GM21381 (cell line): Measurements from ENCODE around the gene HMGCS2.
"Not testable (repeated sequence)": the region's sequence is repeated elsewhere in the genome, so short reads cannot be mapped to it uniquely, and the experiment has no call there.

Experiments
- ATAC-seq: cut with Tn5 transposase; IDR thresholded peaks from one replicate; pipeline ENCODE4 v1.9.1; 2021; ENCODE audit warnings: mild to moderate bottlenecking, moderate library complexity; ENCODE audit not compliant: unreplicated experiment

Gene HMGCS2

DNA sequence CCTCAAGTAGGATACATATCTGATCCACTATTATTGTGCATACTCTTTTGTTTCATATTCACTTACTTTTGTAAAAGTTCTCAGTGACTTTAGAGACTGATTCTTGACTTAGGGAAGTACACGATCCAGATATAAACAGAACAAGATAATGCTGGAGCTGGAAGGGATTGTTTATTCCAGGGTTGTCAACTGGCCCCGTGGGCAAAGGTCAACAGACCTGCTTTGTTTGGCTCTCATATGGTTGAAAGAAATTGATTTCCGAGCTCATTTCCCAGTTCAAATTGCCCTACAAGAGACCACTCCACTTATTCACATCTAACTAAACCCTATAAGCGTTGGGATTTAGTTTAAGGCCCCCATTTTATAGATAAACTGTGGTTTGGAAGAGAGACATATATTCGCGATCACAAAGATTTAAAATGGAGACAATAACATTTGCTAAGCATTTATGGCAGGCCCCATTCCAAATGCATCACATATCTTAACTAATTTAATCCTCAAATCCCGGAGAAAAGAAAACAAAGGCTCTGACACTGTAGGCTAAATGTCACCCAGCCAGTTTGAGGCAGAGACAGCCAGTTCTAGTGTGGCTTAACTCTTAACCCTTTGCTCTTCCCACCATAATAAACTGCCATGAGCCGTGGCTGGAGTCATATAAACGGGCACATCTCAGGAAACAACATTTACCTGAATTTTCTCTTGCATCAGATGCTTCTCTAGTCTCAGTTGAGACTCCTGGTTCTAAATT, 21.9 kb upstream of the HMGCS2 start:
- no peak for ATAC-seq

GRCh38 chr1:119787776-119788175, 19.1 kb upstream of the HMGCS2 start:
- no peak for ATAC-seq

DNA sequence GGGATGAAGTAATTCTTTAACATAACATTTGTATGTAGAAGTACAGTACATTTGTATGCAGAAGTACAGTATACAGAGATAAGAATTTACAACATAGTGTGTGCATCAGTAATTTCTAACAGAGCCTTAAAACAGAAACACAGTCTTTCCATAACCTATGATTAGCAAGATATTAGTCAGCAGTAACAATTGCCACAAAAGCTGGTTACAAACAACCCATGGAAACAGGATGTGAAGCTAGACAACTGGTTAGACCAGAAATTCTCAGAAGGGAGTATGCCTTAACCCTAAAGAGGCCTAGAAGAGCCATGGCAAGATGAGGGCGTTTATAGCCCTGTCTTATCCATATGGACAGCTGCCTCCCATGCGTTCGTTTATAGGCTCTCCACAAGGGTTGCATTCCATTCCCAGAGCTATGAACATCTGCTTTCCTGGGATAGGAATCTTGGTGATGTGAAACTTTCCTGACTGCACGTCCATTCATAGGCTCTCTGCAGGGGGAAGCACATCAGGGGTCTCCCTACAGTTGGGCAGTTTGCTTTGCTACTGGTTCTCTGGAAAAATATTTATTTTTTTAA, 17.9 kb upstream of the HMGCS2 start:
- not testable (repeated sequence) for ATAC-seq

DNA sequence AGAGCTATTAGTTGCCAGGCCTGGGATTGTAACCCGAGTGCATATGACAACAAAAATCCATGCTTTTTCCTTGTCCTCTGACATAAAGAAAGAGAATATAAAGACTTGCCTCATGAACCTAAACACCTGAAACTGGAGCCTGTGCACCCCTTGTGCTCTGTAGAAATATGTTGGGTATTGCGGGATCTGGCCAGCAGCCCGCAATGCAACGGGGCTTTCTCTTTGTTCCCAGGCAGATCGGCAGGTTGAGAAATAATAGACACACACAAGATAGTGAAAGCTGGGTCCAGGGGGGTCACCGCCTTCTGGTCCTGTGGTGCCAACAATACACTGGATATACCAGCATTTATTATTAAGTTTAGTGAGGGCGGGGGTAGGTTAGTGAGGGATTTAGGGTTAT, 17.3 kb upstream of the HMGCS2 start:
- ATAC-seq, result not testable (repeated sequence)

DNA sequence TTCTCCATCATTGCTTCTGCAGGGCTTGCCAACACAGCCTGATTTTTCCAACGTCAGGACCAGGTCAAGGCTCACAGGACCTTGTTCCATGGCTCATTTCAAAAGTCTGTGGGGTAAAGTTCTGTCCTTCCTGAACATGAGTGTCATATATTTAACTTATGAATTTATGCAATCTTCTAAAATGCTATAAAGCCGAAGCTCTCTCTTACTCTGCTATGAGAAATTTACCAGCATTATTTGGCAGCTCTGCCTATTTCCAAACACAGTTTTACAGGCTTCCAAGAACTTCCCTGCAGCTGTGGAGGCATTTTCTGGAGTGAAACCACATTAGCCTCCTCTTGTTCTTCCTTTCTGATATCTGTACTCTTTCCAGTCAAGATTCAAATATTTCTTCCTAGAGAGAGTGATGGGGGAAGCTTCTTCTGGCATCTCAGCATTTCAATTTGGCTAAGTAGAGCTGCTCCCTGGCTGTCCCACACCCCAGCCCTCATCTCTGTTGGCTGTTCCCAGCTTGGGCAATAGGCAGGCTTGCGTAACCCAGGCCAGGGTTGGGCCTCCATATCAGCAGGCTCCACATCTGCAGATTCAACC, 15.6 kb upstream of the HMGCS2 start:
- ATAC-seq, result no peak

GRCh38 chr1:119783354-119784185, 14.9 kb upstream of the HMGCS2 start:
- no peak for ATAC-seq

GRCh38 chr1:119782631-119783325, 14.1 kb upstream of the HMGCS2 start:
- ATAC-seq, result no peak

GRCh38 chr1:119781434-119782210, 12.9 kb upstream of the HMGCS2 start:
- no peak for ATAC-seq

DNA sequence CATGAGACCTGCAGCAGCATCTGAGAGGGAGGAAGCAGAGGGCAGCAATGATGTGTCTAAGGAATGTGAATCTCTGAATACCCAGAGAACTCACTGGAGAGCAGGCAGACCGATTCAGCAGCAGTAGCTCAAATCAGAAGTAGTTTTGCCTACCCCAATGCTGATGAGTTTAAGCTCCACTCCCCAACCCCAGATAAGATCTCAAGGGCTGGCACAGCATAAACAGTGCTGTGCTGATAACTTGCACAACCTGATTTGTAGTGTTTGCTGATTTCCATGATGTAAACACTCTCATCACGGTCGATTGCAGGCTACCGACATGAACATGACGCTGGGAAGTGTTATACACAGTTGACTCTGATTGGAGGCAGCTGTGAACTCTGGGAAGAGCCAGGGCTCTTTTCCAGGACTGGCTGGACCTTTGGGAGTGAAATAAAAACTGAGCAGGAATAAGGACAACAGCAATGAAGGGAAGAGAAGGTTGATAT, 11.2 kb upstream of the HMGCS2 start:
- ATAC-seq, result no peak

DNA sequence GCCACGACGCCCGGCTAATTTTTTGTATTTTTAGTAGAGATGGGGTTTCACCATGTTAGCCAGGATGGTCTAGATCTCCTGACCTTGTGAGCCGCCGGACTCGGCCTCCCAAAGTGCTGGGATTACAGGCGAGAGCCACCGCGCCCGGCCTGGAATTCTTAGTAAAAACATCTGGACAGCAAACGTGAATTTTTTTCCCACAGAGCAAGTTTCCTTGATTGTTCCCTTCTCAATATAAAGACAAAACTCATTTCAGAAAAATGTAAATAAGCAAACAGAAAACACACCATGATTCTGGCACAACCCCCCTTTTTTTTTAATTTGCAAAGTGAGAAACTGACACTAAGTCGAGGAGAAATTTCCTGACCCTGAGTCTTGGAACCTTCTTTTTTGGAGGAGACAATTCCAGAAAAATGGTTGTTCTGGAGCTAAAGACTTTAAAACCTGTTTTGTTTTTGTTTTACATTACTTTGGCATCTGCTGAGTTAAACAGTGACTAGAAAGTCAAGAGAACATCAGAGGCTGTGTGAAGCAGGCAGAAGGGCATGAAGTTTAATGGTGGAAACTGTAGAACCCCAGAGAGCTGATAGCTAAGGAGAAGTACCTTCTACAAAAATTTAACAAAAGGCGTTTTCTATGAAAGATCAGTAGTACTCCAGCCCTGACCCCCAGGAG, 10.3 kb upstream of the HMGCS2 start:
- no peak for ATAC-seq

DNA sequence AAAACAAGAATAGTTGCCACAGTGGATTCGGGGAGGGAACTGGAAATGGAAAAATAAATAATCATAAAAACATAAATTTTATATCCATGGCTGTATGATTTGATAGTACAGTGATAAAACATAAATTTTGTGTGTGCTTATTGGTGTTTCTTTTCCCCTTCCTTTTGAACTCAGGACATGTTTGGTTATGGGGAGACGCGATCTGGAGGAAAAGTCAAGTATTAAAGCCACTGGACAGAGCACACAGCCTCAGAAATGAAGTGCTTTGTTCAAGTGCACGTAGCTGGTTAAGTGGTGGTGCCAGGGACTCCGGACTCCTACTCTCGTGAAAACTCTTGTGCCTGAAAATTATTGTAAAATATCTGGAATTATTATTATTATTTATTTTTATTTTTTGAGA, 9.7 kb upstream of the HMGCS2 start:
- no peak for ATAC-seq

DNA sequence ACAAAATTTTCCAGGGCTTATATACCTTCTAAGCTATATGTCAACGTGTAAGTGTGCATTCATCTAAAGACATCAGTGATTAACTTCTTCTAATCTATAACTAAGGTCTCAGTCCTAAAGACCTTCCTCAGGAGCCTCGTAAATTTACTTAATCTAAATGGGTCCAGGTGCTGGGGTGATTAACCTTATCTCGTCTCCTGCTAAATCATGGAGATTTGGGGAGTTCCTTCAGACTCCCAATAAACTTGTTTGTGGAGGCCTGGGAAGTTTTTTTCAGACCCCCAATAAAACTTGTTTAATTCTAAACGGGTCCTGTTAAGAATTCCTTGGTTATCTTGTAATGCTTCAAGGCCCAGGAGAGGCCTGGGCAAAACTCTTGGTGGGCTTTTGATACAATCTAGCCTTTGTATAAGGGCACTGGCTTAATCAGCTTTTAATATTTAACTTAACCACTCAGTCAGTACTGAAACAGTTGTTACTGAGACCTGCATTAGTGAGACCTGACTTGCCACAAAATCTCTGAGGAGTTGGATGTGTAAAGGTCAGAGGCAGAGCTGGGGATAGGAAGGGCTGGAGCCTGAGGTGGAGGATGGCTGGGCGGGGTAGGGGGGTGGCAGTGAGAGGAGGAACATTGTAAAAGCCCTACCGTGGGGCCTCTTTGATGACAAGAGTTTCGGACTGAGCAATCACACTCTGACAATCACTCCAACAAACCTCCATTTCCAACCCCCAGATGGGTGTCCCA, 6.2 kb upstream of the HMGCS2 start:
- no peak for ATAC-seq

GRCh38 chr1:119773711-119774241, 5.1 kb upstream of the HMGCS2 start:
- ATAC-seq, result no peak

- no peak for ATAC-seq
Observed at GRCh38 chr1:119772298-119772697, 3.6 kb upstream of the HMGCS2 start.

DNA sequence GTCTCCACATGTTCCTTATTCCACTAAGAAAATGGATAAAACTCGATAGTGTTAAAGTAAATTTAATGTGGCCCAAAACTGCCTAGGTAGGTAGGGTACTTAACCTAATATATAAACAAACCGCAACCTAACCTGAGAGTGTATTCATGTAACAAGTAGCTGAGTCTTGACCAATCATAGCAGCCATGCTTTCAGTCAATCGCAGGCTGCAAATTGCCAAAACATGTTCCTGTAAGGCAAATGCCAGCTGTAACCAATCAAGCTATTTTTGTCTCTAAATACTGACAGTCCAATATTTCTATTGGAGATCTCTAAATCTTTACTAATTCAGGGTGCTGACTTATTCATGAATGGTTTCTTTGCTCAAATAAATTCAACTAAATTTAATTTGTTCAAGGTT, 3.1 kb upstream of the HMGCS2 start:
- no peak for ATAC-seq

GRCh38 chr1:119771016-119771415, 2.3 kb upstream of the HMGCS2 start:
- ATAC-seq, result no peak

GRCh38 chr1:119767486-119767885, 1.2 kb downstream of the HMGCS2 start:
- no peak for ATAC-seq

- no peak for ATAC-seq
Observed at GRCh38 chr1:119766374-119766794, 2.3 kb downstream of the HMGCS2 start.
